Astrocyte of the cerebellum (primary cell): ENCODE measurements around the gene CACNB3.
"Not testable (repeated sequence)": the region's sequence is repeated elsewhere in the genome, so short reads cannot be mapped to it uniquely, and the experiment has no call there.

ENCODE experiments used
- DNase-seq: peaks from one replicate; pipeline ENCODE4 v3.0.0-alpha.2; 2011; ENCODE audit warnings: low read depth
- H3K4me3 ChIP-seq: 2 replicates; pipeline ENCODE4 v1.5.1; 2011; ENCODE audit warnings: mild to moderate bottlenecking, low read depth, low read length, moderate library complexity
- CTCF ChIP-seq: IDR thresholded peaks from 2 replicates; pipeline ENCODE4 v1.5.1; 2012; ENCODE audit warnings: low read length, low read depth, moderate library complexity, mild to moderate bottlenecking; ENCODE audit errors: missing control alignments
- in situ Hi-C: cut with HindIII; loops from 2 replicates; pipeline ENCODE4 v1.10.0; 2017; ENCODE audit warnings: low sequenced_read_pairs

CACNB3 gene

GRCh38 chr12:48863291-48863690, 45.0 kb downstream of the CACNB3 start:
- H3K4me3 ChIP-seq, result no peak overlapping the region
- in situ Hi-C loops, result no loop called here
- TF ChIP-seq CTCF, result no peak
- DNase-seq, result no peak

- peak; percentile 28 for TF ChIP-seq CTCF
- DNase-seq, result peak; percentile 81
- in situ Hi-C loops, result no loop called here
- H3K4me3 ChIP-seq, result peak within 1 kb of the TSS; percentile 48
Observed at GRCh38 chr12:48865281-48866051, 47.2 kb downstream of the CACNB3 start, which contains the start of gene RND1. RND1 (minus strand) TSS chr12:48865870; CDS start chr12:48865767, 103 bp downstream.

GRCh38 chr12:48866052-48866711, 47.9 kb downstream of the CACNB3 start:
- peak overlapping the region; percentile 48 for H3K4me3 ChIP-seq
- DNase-seq, result no peak
- TF ChIP-seq CTCF, result no peak
- in situ Hi-C loops, result no loop called here

- DNase-seq, result no peak
- in situ Hi-C loops, result no loop called here
- TF ChIP-seq CTCF, result no peak
- no peak overlapping the region for H3K4me3 ChIP-seq
Observed at GRCh38 chr12:48868451-48868850, 50.2 kb downstream of the CACNB3 start.

- TF ChIP-seq CTCF, result no peak
- in situ Hi-C loops, result no loop called here
- H3K4me3 ChIP-seq, result no peak overlapping the region
- no peak for DNase-seq
Observed at GRCh38 chr12:48869191-48869590, 50.9 kb downstream of the CACNB3 start.

GRCh38 chr12:48873096-48873495, 54.8 kb downstream of the CACNB3 start:
- no peak for TF ChIP-seq CTCF
- in situ Hi-C loops, result no loop called here
- DNase-seq, result no peak
- no peak overlapping the region for H3K4me3 ChIP-seq

GRCh38 chr12:48873534-48873933, 55.2 kb downstream of the CACNB3 start:
- DNase-seq, H3K4me3 ChIP-seq, in situ Hi-C loops: not testable (repeated sequence)
